Effector CD4-positive, alpha-beta T cell (primary cell): ENCODE measurements around the gene NOTCH1.
A peak's percentile ranks its signal among the peaks of the same experiment; 100 is the strongest.

Experiments used
- DNase-seq: peaks from one replicate; pipeline ENCODE4 v3.0.0-alpha.2; 2020

The NOTCH1 gene

GRCh38 chr9:136482793-136483588, 62.9 kb downstream of the NOTCH1 start, which contains the start of gene SEC16A:
Gene SEC16A (minus strand): TSS chr9:136483040. CDS start chr9:136477615, 5,425 bp downstream.
- DNase-seq = peak; percentile 99

GRCh38 chr9:136482046-136482792, 63.6 kb downstream of the NOTCH1 start:
- DNase-seq = peak; percentile 21

GRCh38 chr9:136481558-136481957, 64.3 kb downstream of the NOTCH1 start:
- DNase-seq = no peak

- DNase-seq = no peak
Measured at GRCh38 chr9:136476369-136477150, 69.3 kb downstream of the NOTCH1 start.

GRCh38 chr9:136474974-136475865, 70.6 kb downstream of the NOTCH1 start:
- no peak for DNase-seq

GRCh38 chr9:136474021-136474640, 71.7 kb downstream of the NOTCH1 start:
- no peak for DNase-seq

- DNase-seq = no peak
Measured at GRCh38 chr9:136473354-136473721, 72.5 kb downstream of the NOTCH1 start.

GRCh38 chr9:136472640-136473353, 73.1 kb downstream of the NOTCH1 start:
- DNase-seq = no peak

- no peak for DNase-seq
Measured at GRCh38 chr9:136471802-136472487, 73.9 kb downstream of the NOTCH1 start.

- no peak for DNase-seq
Measured at GRCh38 chr9:136470792-136471469, 74.9 kb downstream of the NOTCH1 start.

- DNase-seq = no peak
Measured at GRCh38 chr9:136470356-136470755, 75.5 kb downstream of the NOTCH1 start.

- DNase-seq = no peak
Measured at GRCh38 chr9:136467766-136468165, 78.1 kb downstream of the NOTCH1 start.

GRCh38 chr9:136466155-136466541, 79.7 kb downstream of the NOTCH1 start:
- no peak for DNase-seq

GRCh38 chr9:136465500-136466154, 80.2 kb downstream of the NOTCH1 start:
- DNase-seq = no peak

- DNase-seq = no peak
Measured at GRCh38 chr9:136464241-136464640, 81.6 kb downstream of the NOTCH1 start.

- no peak for DNase-seq
Measured at GRCh38 chr9:136463578-136463977, 82.3 kb downstream of the NOTCH1 start.

- DNase-seq = no peak
Measured at GRCh38 chr9:136462664-136463063, 83.2 kb downstream of the NOTCH1 start.

- DNase-seq = no peak
Measured at GRCh38 chr9:136460772-136461325, 85.0 kb downstream of the NOTCH1 start.

- DNase-seq = no peak
Measured at GRCh38 chr9:136459425-136459824, 86.4 kb downstream of the NOTCH1 start.
